ENCODE measurements around the gene WFDC1.

The WFDC1 gene

DNA sequence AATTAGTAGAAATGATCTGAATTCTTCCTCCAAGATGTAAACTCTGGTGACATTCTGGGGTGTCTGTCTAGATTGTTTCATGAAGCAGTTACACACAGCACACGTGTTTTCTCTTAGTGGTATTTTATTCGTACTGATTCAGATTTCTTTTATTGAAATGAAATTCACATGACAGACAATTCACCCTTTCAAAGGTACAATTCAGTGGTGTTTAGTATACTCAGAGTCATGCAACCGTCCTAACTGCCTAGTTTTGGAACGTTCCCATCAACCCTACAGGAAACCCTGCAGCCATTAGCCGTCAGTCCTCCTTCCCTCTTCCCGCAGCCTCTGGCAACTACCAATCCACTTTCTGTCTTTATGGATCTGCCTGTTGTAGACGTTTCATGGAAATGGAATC is 8.8 kb downstream of the WFDC1 start:
- no peak for DNase-seq

DNA sequence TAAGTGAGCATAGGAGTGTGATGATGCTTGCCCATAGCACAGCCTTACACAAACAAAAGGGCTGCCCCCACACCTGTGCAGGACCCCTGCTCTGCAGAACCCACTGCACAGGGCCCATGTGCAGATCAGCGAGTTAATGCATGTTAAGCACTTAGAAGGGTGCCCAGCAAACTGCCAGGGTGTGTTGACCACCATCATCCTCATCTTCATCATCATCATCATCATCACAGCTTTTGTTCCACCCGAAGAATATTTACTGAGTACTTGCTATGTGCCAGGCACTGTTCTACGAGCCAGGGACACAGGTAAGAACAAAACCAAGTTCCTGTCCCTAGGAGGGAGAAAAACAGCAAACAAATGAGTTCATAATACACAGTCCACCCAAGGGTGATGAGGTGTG is 11.9 kb downstream of the WFDC1 start:
- no peak for DNase-seq

DNA sequence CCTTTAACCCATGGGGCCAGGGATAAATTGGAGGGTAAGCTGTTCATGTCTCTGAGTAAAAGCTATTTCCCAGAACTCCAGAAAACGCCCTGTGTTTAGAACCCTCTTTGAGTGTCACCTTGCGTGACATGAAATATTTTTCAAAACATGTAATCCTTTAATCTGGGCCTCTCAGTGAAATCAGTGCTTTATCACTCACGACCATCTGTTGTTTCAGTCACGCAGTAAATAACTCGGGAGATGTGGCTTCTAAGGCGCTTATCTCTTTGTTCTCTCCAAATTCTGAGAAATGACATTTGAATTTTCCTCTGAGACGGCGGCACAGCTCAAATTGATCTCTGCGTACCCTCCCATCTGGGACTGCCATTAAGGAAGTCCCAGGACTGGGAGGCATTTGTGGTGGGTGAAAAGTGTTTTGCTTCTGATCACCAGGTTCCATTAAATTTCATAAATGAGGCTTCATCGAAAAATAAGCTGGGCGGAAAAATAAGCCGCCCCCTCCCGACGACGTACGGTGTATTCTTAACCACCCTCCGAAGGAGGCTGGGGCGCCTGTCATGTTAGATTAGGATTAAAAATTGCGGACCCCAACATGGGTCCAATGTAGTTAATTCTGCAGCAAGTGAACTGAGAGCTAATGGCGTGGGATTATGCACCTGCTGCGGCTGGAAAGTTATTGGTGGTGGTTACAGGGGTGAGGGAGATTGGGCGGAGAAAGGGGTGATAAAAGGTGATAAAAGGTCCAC is 12.7 kb downstream of the WFDC1 start:
- no peak for DNase-seq

DNA sequence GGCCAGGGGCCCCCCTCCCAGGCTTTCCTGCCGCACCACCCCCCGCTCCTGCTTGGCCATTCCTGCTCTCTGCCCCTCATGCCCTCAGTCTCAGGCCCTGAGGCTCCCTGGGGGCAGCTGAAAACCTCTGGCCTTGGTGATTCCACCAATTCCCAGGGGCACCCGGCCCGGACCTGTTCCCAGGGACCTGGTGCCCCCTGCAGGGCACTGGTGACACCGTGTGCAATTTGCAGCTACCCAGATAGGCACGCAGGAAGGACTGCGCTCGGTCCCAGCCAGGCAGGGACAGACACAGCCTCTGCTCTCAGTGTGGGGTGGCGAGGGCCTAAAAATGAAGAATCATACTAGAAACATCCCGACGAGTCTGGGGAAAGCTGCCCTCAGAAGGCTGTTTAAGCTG is 13.4 kb downstream of the WFDC1 start:
- peak in 1 of 2 donors; percentile 1 for DNase-seq

DNA sequence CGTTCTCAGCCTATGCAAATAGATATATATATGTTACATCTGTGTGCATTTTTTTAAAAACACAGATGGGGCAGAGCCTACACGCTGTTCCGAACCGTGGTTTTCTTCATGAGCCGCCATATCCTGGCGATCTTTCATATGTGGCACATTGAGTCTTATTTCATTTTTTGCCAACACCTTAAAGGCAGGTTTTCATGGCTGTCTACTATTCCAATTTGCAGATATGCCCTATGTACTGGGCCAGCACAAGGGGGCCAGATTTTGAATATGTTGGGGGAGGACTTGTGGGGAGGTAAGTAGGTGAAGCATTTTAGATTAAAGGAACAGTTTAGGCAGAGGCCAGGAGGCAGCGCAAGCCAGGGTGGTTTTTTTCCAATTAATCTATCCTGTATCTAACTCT is 16.0 kb downstream of the WFDC1 start:
- no peak for DNase-seq

DNA sequence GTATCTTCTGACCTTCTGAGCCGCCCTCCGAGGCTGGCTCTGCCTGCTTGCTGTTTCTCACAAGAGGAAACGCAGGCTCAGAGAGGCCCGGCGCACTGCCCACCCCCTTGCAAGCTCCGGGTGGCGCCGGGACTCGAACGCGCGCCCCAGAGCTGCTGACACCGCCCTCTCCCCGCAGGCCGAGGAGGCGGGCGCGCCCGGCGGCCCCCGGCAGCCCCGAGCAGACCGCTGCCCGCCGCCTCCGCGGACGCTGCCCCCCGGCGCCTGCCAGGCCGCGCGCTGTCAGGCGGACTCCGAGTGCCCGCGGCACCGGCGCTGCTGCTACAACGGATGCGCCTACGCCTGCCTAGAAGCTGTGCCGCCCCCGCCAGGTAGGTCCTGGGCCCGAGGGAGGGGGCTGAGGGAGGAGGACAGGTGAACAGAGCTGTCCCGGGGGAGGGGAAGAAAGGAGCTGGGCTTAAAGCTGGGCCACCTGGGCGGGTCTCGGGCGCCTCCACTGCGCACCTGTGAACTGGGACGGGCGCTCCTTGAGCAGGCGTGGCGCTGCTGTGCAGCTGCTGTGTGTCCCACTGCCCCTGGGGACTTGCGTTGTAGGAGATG is 18.2 kb downstream of the WFDC1 start:
- DNase-seq = no peak

DNA sequence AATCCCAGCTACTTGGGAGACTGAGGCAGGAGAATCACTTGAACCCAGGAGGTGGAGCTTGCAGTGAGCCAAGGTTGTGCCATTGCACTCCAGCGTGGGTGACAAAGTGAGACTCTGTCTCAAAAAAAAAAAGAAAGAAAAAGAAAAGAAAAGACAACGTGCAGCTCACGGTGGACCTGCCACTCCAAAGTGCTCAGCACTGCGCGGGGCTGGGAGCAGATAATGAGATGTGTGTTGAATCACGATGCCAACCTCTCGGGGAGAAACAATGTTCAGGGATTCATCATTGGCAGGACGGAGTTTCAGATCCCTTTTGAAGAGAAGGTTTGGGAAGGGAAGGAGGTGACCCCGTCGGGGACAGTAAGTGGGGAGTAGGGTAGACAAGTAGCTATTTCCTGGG is 19.2 kb downstream of the WFDC1 start:
- DNase-seq = no peak

DNA sequence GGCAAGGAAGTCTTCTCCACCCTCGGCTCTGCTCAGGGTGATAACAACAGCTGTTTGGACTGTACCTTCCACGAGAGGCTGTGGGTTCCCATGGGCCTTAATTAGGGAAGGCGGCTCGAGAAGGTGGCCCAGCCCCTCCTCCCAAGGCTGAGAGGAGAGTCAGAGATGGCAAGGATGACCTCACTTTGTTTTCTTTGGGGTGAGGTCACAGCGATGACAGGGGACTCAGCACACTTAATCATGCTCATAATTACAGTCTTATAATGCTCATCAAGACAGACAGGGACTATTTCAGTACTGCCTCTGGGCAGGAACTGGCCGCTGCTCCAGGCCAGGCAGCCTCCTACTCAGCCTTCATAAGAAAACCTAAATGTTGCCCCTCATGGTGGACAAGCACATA is 19.7 kb downstream of the WFDC1 start:
- no peak for DNase-seq

DNA sequence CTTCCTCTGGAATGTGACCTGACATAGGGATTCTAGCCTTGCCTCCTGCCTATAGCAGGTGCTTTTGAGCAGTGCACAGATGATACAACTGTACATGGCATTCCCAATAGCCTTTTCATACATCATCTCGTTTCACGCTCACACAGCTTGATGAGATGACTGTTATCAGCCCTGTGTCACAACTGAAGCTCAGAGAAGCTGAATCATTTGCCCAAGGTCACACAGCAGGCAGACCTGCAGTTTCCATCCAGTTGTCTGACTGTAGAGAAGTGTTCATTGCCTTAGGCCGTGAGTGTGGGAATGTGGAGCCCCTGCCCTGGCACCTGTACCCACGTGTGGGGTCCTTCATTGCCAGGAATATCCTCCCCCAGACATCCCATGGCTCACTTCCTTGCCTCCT is 20.1 kb downstream of the WFDC1 start:
- no peak for DNase-seq

DNA sequence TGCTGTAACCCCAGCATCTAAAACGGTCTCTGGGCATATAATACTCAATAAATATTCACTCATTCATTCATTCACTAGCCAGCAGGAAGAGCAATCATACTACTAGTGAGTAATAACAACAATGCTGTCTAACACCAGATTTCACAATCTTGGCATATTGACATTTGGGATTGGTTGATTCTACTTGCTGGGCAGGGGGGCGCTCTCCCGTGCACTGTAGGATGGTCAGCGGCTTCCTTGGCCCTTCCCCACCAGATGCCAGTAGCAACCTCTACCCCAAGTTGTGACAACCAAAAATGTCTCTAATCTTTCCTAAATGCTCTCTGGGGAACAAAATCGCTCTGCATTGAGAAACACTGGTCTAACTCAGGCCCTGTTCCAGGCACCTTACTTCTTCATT is 20.7 kb downstream of the WFDC1 start:
- DNase-seq = no peak

DNA sequence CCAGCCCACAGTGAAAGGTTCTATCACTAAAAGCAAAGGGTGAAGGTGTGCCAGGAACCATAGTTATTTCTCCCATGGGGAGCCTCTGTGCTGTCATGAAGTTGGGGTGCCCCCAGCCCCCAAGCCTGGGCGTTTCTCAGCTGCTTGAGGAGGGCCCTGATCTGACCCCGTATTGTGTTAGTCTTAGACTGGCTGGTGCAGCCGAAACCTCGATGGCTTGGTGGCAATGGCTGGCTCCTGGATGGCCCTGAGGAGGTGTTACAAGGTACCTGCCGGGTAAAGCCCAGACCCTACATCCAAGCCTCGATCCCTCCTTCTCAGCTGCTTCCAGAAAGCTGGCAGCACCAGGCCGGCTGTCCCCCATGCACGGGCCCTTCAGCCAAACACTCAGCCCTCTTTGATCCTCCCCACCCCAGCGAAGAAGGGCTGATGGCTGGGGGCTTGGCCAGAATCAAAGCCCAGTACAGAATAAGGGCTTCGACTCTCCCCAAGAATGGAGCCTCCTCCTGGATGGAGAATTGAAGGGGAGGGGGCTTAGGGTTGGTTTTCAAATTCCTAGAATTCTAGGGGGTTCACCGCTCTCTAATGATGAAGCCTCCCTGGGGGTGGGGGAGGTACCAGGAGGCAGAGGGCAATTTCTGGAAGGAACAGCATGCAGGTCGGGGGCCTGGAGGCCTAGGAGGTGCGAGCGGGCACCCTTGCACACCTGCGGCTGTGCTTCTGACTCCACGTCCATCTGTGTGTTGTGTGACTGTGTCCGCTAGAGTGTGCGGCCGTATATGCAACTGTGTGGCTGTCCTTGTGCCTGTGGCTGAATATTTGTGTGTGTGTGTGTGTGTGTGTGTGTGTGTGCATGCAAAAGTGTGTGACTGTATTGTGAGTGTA is 23.7 kb downstream of the WFDC1 start:
- no peak for DNase-seq

DNA sequence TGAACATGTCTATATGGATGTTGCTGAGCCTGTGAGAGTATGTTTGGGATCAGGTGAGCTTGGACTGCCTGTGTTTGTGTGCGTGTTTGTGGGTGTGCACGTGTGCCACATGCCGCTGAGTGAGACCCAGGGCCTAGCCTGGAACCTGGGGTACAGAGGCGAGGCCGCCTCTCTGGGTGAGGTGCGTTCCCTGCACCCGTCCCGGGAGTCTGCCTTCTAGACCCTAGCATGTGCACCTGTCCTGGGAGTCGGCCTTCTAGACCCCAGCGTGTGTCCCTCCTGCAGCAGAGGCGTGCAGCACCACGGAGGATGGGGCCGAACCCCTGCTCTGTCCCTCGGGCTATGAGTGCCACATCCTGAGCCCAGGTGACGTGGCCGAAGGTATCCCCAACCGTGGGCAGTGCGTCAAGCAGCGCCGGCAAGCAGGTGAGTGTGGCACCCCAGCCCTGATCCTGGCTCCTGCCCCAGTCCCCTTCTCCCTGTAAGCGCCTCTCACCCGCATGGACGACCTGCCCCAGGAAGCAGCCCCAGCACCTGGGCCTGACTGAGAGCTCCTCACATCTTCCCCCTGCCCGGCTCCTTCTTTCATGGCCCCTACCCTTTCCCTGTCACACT is 24.6 kb downstream of the WFDC1 start:
- DNase-seq = no peak

DNA sequence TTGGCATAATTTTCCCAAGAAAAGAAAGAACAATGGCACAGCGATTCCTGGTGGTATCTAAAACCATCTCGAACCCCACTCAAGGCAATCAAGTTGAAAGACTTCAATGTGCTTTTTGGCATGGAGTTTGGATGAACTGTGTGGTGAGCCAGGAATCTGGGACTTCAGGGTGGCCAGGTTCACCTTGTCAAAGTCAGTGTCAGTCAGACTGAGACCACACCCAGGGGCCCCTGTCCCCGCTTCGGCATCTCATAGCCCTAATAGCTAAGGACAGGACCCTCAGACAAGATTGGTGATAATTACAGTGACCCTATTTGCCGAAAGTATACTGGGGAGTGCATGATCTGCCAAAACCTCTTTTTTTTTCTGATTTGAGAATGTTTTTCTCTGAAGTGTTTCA is 25.8 kb downstream of the WFDC1 start:
- DNase-seq = no peak

DNA sequence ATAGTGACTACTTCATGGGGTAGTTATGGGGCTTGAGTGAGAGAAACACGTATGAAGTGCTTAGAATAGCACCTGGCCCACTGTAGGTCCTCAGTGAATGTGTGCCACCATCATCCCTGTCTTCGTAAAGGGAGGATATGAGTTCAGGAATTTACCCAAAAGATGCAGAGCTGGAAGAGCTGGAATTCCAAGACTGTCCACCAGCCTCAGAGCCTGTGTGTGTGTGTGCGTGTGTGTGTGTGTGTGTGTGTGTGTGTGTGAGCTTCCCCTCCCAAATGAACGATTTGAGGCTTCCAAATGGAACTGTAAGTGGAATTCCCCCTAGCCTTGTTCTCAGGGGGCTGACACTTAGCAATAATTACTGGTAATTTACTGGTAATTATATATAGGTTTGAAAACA is 27.3 kb downstream of the WFDC1 start:
- DNase-seq = no peak

DNA sequence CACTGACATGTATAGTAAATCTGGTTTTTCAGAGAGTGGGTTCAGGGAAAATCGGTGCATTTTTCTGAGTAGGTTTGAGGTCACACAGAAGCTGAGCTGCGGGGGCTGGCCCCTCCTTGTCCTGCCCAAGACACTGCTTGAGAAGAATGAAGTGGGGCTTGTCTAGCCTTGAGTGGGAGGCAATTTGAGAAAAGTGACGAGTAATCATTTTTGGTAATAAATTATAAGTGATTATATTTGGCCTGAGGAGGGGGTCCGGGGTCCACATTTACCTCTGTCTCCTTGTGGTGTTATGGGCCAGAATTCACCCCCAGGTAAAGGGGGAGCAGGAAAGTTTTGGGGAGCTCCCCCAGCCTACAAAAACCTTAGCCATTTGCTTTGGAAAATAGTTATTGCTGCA is 28.1 kb downstream of the WFDC1 start:
- no peak for DNase-seq

DNA sequence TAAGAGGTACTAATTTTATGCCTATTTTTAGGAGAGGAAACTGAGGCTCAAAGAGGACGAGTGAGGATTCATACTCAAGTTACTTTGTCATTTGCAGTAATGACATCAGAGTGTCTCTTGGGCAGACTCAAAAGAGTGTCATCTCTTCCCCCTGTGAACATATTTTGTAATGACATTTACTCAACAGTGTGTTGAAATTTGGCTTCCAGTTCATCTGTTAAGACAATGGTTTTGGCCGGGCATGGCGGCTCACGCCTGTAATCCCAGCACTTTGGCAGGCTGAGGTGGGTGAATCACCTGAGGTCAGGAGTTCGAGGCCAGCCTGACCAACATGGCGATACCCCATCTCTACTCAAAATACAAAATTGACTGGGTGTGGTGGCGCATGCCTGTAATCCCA is 28.9 kb downstream of the WFDC1 start:
- DNase-seq = no peak

DNA sequence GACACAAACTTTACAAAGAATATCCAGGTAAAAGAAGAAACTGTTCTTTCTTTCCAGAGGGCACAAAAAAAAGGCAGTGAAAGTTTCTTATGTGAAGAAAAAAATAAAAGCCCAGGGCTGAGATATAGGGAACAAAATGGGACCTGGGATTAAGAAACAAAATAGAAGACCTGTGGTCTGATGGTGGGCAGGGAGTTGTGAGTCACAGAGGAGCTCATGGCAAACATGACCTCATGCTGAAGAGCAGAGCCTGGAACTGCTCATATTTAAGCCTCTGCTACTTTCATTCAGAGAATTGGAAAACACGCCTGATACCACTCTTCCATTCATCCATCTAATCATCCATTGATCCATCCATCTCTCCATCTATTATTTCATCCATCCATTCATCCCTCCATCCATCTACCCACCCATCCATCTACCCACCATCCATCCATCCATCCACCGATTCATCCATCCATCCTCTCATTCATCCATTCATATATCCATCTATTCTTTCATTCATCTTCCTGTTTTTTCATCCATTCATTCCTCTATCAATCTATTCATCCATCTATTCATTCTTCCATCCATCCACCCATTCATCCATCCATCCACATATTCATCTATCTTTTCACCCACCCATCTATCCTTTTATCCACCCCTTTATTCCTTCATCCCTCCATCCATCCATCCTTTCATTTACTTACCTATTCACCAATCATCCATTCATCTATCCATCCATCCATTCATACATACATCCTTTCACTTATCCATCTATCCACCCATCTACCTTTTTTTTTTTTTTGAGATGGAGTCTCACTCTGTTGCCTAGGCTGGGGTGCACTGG is 30.0 kb downstream of the WFDC1 start:
- no peak for DNase-seq

DNA sequence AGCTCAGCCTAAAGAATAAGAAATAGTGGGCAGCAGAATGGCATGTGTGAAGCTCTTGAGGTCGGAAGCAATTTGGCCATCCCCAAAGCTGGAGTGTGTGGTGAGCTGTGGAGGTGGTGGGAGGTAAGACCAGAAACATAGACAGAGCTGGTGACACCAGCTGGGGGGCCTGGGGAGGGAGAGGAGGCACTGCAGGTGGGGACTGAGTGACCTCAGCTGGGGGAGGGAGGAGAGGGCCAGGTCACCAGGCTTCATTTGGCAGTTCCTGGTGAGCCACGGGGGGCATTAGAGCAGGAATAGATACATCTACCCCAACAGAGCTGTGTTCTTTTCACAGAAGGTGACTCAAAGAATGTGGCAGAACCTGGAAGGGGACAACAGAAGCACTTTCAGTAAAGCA is 31.9 kb downstream of the WFDC1 start:
- DNase-seq = no peak

DNA sequence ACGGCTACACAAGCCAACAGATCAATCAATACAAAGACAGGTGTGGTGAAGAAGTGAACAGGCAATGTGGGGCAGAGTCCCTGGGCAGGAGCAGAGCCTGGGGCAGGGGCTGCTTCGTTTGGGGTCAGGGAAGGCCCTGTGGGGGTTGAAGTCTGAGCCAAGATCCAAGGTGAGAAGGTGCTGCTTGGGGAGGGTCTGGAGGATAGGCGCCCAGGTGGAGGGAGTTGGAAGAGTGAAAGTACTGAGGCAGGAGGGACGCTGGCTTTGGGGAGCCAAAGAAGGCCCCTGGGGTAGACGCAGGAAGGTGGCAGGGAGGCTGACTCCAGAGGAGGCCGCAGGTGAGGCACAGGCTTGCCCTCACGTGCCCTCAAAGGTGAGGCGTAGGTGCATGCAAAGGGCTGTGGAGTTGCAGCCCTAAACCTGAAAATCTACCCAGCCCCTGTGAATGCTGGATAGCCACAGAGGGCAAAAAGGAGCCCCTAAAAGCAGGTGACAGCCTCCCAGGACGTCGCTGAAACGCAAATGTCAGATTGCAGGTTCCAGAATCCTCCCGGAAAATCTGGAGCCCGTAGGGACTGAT is 33.3 kb downstream of the WFDC1 start:
- no peak for DNase-seq

DNA sequence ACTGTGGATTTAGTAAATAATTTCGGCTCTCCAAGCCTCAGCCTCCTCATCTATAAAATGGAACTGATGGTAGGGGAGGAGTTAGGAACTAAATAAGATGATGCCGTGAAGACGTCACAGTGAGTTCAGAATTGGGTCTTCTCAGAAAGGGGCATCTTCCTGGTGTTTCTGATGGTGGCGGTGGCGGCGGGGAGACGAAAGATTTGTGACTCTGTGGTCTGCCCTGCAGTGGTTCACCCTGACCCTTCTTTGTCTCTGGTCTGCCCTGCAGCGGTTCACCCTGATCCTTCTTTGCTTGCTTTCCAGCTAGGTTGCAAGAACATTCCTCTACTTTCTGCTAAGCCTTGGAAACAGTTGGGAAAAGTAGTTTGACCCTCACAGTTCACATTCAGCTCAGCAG is 34.3 kb downstream of the WFDC1 start:
- DNase-seq = no peak

DNA sequence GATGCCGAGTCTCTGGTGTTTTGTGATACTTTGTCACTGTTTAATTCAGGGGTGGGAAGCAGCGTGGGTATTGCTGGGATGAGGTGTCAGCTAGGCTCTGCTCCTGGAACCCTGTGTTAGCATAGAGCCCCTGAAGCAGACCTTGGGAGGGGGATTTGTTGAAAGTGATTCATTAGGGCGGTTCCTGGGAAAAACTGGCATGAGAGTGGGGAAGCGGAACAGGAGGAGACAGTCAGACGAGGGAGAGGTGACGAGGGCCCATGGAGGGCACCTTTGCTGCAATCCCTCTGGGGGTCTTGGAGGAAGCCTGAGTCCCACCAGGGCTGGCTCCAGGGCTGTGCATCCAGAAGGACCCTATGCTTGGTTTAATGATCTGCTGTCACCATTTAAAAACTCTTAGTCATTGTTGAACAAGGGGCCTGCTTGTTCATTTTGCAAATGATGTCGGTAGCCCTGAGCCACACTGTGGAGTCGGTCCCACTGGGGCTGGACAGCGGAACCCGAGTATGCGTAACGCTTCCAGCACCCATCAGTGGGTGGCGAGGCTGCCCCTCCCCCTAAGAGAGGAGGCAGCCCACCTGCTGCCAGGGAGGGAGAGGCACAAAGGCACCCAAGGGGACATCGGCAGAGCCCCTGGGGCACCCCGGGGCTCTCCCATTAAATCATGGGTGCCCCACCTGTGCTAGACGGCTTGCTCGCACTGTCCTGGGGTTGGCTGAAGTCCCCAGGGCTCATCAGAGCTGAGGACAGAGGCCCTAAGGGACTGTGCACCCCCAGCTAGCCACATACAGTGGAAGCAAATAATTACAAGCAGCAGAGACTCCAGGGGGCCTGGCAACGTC is 35.4 kb downstream of the WFDC1 start:
- no peak for DNase-seq
